A673 (cell line): ENCODE data around the gene SRRM4. TPM values are rescaled to one million over a fixed set of nuclear protein-coding genes. Genes with fewer than 3 reads are reported as not detected.

Experiments
- BruUV-seq: library from RNA; stranded (reverse); fragments of 400-500 nt; replicated peaks from 2 replicates; lab custom pipeline; 2021; lab: Mats Ljungman, UMichigan
- CTCF ChIA-PET: fragments of 300-600 bp; sonication (Branson Sonifier 250); formaldehyde crosslinking; loops from one replicate; lab custom pipeline; 2022; ENCODE audit warnings: antibody characterized with exemption; lab: Charles Lee
- POLR2A ChIA-PET: fragments of 300-600 bp; sonication (Branson Sonifier 250); formaldehyde crosslinking; loops from one replicate; lab custom pipeline; 2022; ENCODE audit warnings: antibody characterized with exemption; ENCODE audit not compliant: low non-redundant PET; lab: Charles Lee
- DNase-seq: peaks from one replicate; pipeline ENCODE4 v3.0.0-alpha.2; 2015; ENCODE audit warnings: low spot score
- H3K27ac ChIP-seq: fragments of 200-600 bp; sonication (generic); 2 replicates; pipeline ENCODE4 v1.5.1; 2016; ENCODE audit warnings: mixed run types, low read depth, mild to moderate bottlenecking, mixed read lengths, antibody characterized with exemption, low read length; ENCODE audit not compliant: poor library complexity, severe bottlenecking
- H3K27me3 ChIP-seq: fragments of 200-600 bp; sonication (generic); replicated peaks from 2 replicates; pipeline ENCODE4 v1.6.1; 2017; ENCODE audit warnings: mixed run types, low read depth, mild to moderate bottlenecking, mixed read lengths, antibody characterized with exemption, low read length; ENCODE audit not compliant: insufficient read depth, poor library complexity
- H3K36me3 ChIP-seq: fragments of 200-600 bp; sonication (generic); 2 replicates; pipeline ENCODE4 v1.6.1; 2016; ENCODE audit warnings: mixed run types, mild to moderate bottlenecking, mixed read lengths, antibody characterized with exemption, low read length; ENCODE audit not compliant: insufficient read depth, poor library complexity, severe bottlenecking
- H3K4me1 ChIP-seq: fragments of 200-600 bp; sonication (generic); 2 replicates; pipeline ENCODE4 v1.6.1; 2017; ENCODE audit warnings: mixed run types, mild to moderate bottlenecking, mixed read lengths, antibody characterized with exemption, low read length; ENCODE audit not compliant: insufficient read depth, poor library complexity, severe bottlenecking
- H3K4me3 ChIP-seq: fragments of 200-600 bp; sonication (generic); 2 replicates; pipeline ENCODE4 v1.5.1; 2016; ENCODE audit warnings: low read depth, mixed run types, mild to moderate bottlenecking, mixed read lengths, low read length; ENCODE audit not compliant: poor library complexity, severe bottlenecking
- H3K9me3 ChIP-seq: fragments of 200-600 bp; sonication (generic); 2 replicates; pipeline ENCODE4 v1.6.1; 2016; ENCODE audit warnings: mixed run types, low read depth, mild to moderate bottlenecking, mixed read lengths, antibody characterized with exemption, low read length; ENCODE audit not compliant: poor library complexity, severe bottlenecking
- EZH2 ChIP-seq: fragments of 200-600 bp; sonication (generic); IDR thresholded peaks from 2 replicates; pipeline ENCODE4 v1.6.1; 2017; ENCODE audit warnings: borderline replicate concordance, low read depth, mild to moderate bottlenecking, mixed read lengths, antibody characterized with exemption, low read length; ENCODE audit not compliant: poor library complexity, severe bottlenecking
- intact Hi-C: fragments of 100-400 bp; cut with micrococcal nuclease; formaldehyde crosslinking; loops from one replicate; pipeline ENCODE4 v1.10.0; 2022; ENCODE audit not compliant: unreplicated experiment
- total RNA-seq: library from RNA; stranded (reverse); gene quantifications from 2 replicates; pipeline ENCODE4 v1.2.3, GENCODE V29; 2021
- TF ChIP-seq, protein P1 (sequence below): fragments of 300-800, 200-600 bp; sonication (generic); conservative IDR thresholded peaks from 2 replicates; pipeline ENCODE4 v1.5.1; 2017; ENCODE audit warnings: low read depth, mild to moderate bottlenecking, antibody characterized with exemption, low read length, moderate library complexity, mixed read lengths

SRRM4 gene
- total RNA-seq, 1 experiment from 2014 or later: not detected

DNA sequence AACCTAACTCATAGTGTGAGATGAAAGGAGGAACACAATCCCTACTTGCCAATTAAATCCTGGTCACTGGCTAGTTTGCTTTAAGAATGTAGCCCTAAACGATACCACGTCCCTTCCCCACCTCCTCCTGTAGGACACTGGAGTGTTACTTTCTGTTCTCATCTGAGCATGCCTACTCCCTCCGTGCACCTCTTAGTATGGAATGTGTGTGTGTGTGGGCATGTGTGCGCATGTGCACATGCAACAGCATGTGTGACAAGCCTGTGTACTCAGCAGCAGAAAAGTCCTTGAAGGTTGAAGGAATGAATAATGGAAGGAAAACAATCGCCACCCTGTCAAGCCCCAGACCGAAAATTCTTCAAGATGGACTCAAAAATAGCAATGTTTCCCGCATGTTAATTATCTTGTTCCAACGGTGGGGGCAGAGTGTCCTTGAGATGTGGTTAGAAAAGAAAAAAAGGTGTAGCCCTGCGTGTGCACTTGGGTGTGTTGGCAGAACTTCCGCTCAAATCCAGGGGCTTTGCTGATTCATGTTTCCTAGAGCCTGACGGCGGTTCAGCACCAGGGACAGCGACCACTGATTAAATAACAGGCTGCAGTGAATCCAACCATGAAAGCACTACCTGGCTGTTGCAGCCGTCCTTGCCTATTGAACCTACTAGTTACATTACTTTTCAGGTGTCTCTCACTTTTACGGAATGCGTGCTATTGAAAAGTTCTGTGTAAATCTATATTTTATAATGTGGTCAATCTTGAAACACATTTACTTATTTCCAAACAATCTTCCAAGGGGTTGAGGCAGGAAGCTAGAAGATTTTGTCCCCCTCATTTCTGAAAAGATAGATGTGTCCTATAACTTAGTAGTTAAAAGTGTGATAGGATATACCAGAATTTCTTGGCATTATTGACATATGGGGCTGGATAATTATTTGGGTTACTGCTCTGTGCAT, 79.8 kb downstream of the SRRM4 start:
- BruUV-seq: no TSS peak
- no peak overlapping the region for H3K27ac ChIP-seq
- H3K36me3 ChIP-seq: no peaks in the 10 kb centered on the region
- intact Hi-C loops: no loop called here
- CTCF ChIA-PET: no interaction called here
- no peaks in the 10 kb centered on the region for H3K4me1 ChIP-seq
- peak; percentile 45 for DNase-seq
- no peak overlapping the region for H3K4me3 ChIP-seq
- POLR2A ChIA-PET: no interaction called here
- peaks cover 5% of the 10 kb centered on the region for H3K27me3 ChIP-seq
- TF ChIP-seq, protein P1, sequence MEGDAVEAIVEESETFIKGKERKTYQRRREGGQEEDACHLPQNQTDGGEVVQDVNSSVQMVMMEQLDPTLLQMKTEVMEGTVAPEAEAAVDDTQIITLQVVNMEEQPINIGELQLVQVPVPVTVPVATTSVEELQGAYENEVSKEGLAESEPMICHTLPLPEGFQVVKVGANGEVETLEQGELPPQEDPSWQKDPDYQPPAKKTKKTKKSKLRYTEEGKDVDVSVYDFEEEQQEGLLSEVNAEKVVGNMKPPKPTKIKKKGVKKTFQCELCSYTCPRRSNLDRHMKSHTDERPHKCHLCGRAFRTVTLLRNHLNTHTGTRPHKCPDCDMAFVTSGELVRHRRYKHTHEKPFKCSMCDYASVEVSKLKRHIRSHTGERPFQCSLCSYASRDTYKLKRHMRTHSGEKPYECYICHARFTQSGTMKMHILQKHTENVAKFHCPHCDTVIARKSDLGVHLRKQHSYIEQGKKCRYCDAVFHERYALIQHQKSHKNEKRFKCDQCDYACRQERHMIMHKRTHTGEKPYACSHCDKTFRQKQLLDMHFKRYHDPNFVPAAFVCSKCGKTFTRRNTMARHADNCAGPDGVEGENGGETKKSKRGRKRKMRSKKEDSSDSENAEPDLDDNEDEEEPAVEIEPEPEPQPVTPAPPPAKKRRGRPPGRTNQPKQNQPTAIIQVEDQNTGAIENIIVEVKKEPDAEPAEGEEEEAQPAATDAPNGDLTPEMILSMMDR: no peak
- TF ChIP-seq EZH2: no peak
- H3K9me3 ChIP-seq: no peaks in the 10 kb centered on the region

DNA sequence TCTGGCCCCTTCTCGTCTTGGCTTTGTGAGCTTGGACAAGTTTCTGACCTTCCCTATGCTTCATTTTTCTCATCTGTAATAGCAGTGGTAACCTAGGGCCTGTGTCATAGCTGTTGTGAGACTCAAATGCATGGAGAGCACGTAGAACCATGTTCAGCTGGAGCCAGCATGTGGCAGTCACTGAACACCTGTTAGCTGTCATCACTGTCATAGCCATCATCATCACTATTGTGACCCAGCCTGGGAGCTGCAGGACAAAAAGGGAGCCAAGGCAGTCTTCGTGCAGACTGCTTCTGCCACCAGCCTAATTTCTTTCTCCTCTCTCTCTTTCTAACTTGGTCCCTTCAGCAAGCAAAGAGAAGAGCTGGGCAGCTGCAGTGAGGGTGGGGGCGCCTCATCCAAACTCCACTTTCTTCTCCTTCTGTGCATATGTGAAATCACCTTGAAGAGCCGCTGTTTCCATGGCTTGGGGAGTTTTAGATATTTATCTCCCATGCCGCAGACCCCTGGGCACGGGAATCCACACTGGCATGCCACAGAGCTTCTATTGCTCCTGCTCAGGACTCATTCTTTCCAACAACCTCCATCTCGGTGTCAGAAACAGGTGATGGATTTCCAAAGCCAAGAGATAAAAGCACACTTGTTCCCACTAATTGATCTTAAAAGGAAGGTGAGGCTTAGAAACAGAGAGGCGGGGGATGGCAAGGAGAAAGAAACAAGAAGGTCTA, 87.0 kb downstream of the SRRM4 start:
- ChIA-PET POLR2A (no interaction called here), CTCF (no interaction called here)
- Histone ChIP-seq H3K9me3 (no peaks in the 10 kb centered on the region), H3K36me3 (no peaks in the 10 kb centered on the region), H3K4me1 (no peaks in the 10 kb centered on the region), H3K4me3 (no peak overlapping the region), H3K27ac (no peak overlapping the region), H3K27me3 (peaks cover 67% of the 10 kb centered on the region)
- BruUV-seq: no TSS peak
- DNase-seq: no peak
- intact Hi-C loops: no loop called here
- TF ChIP-seq EZH2: no peak
- TF ChIP-seq, protein P1: no peak

DNA sequence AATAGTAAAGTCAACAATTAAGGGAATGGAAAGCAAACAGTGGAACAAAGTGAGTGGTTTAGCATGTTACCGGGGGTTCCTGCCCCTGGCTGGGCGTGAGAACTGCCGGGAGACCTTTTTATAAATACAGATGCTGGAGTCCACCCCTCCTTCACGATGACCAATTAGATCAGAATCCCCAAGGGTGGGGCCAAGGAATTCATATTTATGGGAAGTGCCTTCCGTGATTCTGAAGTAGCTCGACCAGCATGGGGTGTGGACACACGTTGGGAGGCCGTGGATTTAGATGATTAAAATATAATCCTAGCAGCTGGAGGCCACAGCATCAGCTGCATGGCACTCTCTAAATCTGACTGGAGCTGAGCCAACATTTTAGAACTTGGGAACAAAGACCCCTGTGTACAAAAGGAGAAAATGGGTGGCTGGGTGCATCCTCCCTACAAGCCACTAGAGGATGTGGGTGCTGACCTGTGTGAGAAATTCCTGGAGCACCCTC, 87.9 kb downstream of the SRRM4 start:
- ChIA-PET CTCF (no interaction called here), POLR2A (no interaction called here)
- no peak for DNase-seq
- no peak overlapping the region for H3K4me3 ChIP-seq
- no peak for TF ChIP-seq EZH2
- TF ChIP-seq, protein P1: no peak
- H3K4me1 ChIP-seq: no peaks in the 10 kb centered on the region
- H3K9me3 ChIP-seq: no peaks in the 10 kb centered on the region
- H3K27me3 ChIP-seq: peaks cover 71% of the 10 kb centered on the region
- no peak overlapping the region for H3K27ac ChIP-seq
- no peaks in the 10 kb centered on the region for H3K36me3 ChIP-seq
- intact Hi-C loops: no loop called here
- no TSS peak for BruUV-seq
